GM18502 (cell line): ENCODE measurements around the gene SCAF1.

Experiments
- ATAC-seq: cut with Tn5 transposase; IDR thresholded peaks from one replicate; pipeline ENCODE4 v1.9.1; 2021; ENCODE audit warnings: mild to moderate bottlenecking; ENCODE audit not compliant: unreplicated experiment, poor library complexity

Gene SCAF1

GRCh38 chr19:49641688-49642491 is at the start of gene SCAF1:
Gene SCAF1 (plus strand): TSS chr19:49642209. CDS start chr19:49645027, 2,818 bp downstream.
- ATAC-seq = peak; percentile 57

DNA sequence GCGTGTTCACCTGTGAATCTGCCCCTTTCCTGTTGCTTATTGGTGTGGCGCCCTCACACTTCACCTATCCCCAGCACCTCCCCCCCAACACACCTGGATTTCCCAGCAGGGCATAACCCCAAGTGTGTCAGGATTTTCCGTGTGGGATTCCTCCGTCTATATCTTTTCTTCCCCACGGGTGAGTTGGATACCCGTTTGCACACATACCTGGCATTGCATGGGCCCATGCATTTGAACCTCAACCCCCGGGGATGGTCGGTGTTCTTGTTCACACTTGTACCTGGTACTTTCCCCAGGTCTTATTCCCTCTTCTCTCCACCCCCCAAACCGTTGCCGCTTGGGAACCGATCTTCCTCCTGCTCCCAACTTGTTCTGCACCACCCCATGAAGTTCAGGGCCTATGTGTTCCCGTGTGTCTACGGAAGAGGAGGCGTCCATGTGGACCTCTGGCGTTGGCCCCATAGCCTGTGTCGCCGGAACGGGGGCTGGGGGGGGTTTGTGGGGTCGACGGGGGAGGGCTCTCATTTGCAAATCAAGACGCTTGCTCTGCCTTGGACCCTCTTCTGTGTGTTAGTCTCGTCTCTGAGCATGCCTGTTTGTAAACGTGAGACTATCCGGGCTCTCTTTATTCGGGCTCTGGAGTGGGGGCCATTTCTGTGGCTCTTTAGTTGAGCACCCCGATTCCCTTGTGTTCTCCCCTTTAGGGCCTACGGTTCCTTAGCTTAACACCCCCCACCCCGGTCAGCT is 49.4 kb upstream of the SCAF1 start:
- ATAC-seq = no peak

GRCh38 chr19:49593233-49594113 is 48.5 kb upstream of the SCAF1 start:
- ATAC-seq = peak; percentile 52

DNA sequence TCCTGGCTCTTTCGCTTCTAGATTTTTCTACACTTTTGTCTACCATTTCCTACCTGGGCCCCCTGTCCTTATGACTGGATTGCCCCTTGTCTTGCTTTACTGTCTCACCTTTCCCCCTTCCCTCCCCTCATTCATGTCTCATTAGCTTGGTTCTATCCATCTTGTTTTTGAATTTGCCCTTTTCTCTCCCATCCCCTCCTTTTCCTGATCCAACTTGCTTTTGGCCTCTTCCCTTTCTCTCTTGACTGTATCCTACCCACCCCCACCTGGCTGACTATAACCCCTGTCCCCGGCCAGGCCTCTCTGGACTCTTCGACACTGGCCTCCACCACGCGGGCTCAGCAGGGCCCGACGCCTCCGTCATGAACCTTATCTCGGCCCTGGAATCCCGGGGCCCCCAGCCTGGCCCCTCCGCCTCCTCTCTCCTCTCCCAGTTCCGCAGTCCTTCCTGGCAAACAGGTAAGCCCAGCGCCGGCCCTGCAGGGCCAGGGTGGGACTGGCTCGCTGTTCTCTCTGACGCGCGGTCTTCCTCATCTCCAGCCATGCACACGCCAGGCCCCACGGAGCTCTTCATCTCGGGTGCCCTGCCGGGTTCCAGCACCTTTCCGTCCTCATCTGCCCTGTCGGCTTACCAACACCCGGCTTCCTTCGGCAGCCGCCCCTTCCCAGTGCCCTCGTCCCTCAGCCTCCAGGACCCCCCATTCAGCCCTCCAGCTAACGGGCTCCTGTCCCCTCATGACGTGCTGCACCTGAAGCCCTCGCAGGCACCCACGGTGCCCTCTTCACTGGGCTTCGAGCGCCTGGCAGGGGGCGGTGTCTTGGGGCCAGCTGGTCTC is 47.6 kb upstream of the SCAF1 start:
- no peak for ATAC-seq

- ATAC-seq = no peak
Measured at GRCh38 chr19:49594993-49595818, 46.8 kb upstream of the SCAF1 start.

DNA sequence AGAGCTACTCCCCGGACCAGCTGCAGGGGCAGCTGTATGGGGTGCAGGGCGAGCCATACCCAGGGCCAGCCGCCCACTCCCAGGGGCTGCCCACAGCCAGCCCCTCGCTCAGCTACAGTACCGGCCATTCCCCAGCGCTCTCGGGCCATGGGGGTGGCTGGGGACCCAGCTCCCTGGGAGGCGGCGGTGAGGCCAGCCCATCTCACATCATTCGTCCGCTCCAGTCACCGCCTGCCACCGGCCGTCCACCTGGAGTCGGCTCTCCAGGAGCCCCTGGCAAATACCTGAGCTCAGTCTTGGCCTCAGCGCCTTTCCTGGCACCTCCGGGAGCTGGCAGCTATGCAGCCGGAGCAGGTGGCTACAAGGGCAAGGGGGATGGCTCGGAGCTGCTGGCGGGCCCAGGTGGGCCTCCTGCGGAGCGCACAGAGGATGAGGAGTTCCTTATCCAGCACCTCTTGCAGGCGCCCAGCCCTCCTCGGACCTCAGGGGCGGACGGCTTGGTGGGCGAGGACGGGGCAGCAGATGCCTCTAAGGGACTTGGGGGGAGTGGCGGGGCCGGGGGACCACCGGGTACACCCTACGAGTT is 46.1 kb upstream of the SCAF1 start:
- no peak for ATAC-seq

- no peak for ATAC-seq
Measured at GRCh38 chr19:49596407-49596806, 45.6 kb upstream of the SCAF1 start.

DNA sequence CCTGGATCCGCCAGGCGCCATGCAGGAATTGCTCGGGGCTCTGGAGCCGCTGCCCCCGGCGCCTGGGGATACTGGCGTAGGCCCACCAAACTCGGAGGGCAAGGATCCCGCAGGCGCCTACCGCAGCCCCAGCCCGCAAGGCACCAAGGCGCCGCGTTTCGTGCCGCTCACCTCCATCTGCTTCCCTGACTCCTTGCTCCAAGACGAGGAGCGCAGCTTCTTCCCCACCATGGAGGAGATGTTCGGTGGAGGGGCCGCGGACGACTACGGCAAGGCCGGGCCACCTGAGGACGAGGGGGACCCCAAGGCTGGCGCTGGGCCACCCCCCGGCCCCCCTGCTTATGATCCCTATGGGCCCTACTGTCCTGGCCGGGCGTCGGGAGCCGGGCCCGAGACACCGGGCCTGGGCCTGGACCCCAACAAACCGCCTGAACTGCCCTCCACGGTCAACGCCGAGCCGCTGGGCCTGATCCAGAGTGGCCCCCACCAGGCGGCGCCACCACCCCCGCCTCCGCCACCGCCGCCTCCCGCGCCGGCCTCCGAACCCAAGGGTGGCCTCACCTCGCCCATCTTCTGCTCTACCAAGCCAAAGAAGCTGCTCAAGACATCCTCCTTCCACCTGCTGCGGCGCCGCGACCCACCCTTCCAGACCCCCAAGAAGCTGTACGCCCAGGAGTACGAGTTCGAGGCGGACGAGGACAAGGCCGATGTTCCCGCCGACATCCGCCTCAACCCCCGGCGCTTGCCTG is 44.9 kb upstream of the SCAF1 start:
- no peak for ATAC-seq

- no peak for ATAC-seq
Measured at GRCh38 chr19:49597703-49597974, 44.4 kb upstream of the SCAF1 start.

DNA sequence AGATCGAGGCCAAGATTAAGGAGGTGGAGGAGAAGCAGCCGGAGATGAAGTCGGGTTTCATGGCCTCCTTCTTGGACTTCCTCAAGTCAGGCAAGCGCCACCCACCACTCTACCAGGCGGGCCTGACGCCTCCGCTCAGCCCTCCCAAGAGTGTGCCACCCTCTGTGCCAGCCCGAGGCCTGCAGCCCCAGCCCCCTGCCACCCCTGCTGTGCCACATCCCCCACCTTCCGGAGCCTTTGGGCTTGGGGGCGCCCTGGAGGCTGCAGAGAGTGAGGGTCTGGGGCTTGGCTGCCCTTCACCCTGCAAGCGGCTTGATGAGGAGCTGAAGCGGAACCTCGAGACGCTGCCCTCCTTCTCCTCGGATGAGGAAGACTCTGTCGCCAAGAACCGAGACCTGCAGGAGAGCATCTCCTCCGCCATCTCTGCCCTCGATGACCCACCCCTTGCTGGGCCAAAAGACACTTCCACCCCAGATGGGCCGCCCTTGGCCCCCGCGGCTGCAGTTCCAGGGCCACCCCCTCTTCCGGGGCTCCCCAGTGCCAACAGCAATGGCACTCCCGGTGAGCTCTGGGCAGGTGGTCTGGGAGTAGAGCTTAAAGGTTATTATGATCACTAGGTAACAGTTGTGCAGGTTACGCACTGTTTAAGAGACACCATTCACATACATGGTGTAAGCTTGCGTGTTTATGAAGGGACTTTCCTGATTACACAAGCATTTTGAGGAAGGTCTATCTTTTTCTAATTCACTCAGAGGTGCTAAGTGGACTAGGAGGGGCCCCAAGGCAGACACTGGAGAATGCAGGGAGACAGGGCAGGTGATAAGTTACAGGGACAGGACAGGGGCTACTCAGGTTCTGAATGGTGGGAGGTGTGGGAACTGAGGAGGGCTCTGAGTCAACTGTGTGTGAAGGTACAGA is 42.4 kb upstream of the SCAF1 start:
- no peak for ATAC-seq

DNA sequence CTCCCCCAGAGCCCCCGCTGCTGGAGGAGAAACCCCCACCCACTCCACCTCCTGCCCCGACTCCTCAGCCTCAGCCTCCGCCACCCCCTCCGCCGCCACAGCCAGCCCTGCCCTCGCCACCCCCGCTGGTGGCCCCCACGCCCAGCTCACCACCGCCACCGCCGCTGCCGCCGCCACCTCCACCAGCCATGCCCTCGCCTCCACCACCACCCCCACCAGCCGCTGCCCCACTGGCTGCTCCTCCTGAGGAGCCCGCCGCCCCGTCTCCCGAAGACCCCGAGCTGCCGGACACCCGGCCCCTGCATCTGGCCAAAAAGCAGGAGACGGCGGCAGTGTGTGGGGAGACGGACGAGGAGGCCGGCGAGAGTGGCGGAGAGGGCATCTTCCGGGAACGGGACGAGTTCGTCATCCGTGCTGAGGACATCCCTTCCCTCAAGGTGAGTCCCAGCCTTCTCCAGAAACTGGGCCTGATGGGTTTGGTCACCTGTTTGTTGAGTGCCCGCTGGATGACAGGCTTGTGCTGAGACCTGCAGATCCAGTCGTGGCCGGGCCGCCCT is 40.4 kb upstream of the SCAF1 start:
- ATAC-seq = no peak

- ATAC-seq = no peak
Measured at GRCh38 chr19:49602806-49603205, 39.2 kb upstream of the SCAF1 start.

DNA sequence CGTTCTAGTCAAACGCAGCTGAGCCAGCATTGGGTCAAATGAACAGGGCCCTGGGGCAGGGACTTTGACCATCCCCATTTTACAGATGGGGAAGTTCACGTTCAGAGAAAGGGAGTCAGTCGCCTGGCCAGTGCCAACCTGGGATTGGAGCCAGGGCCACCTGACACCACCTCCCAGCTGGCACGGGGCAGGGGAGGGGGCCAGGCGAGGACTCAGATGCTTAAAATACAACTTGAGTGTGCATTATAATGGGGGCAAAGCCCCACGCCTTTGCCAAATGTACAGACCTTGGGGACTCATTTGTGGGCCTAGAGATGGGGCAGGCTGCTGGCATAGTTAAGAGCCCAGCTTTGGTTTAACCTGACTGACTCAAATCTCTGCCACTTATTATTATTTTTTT is 36.4 kb upstream of the SCAF1 start:
- no peak for ATAC-seq

DNA sequence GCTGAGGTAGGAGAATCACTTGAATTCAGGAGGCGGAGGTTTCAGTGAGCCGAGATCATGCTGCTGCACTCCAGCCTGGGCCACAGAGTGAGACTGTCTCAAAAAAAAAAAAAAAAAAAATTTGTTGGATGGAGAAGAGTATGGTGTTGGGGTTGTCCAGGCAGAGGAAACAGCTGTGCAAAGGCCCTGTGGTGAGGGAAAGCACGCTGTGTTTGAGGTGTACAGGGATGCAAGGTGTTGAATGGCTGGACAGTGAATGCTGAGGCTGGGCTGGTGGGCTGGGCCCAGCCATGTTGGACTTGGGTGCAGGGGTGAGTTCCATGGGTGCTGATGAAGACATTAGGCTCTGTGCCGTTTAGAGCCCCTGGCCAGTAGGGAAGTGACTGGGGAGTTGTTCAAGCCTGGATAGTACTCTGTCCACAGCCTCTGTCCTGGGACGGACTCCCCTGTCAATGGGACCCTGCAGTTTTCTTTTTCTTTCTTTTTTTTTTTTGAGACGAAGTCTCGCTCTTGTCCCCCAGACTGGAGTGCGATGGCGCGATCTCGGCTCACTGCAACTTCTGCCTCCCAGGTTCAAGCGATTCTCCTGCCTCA is 32.4 kb upstream of the SCAF1 start:
- no peak for ATAC-seq

GRCh38 chr19:49613374-49613773 is 28.6 kb upstream of the SCAF1 start:
- no peak for ATAC-seq

DNA sequence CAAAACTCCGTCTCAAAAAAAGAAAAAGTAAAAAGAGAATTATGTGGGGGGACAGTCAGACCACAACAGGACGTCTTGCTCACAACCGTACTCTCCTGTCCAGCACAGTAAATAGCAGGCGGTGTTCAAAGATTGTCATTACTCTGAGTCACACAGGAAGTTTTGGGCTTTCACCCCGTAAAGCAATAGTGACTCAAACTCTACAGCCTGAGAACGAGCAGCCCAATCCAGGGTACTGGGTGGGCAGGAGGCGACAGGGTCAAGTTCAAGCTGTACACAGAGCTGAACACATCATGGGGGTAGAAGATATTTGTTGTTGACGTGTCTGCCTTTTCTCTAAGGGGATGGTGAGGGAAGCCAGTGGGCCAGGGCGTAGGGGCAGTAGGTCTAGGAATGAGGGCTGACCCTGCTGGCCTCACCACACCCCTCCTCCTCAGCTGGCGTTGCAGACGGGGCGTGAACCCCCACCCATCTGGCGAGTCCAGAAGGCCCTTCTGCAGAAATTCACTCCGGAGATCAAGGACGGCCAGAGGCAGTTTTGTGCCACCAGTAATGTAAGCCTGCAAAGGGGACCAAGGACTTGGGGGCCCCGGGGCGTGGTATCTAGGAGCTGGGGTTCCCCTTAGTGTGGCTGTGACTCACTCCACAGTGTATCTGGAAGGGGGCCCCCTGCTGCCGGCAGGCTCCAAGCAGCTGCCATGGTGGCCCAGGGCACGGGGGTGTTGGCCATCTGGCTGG is 27.7 kb upstream of the SCAF1 start:
- ATAC-seq = no peak
